Epithelial cell of proximal tubule (primary cell): Measurements from ENCODE around the gene TOE1. TPM values are rescaled to one million over a fixed set of nuclear protein-coding genes. Genes with fewer than 3 reads are reported as not detected.

Experiments used
- DNase-seq: peaks from one replicate; pipeline ENCODE4 v3.0.0-alpha.2; 2011; ENCODE audit warnings: low read depth
- H3K4me3 ChIP-seq: 2 replicates; pipeline ENCODE4 v1.5.1; 2011; ENCODE audit warnings: low read depth, mild to moderate bottlenecking, low read length
- CTCF ChIP-seq: conservative IDR thresholded peaks from 2 replicates; pipeline ENCODE4 v1.5.1; 2012; ENCODE audit warnings: low read depth, mild to moderate bottlenecking, low read length
- total RNA-seq: library from RNA; depleted of rRNA; stranded (reverse); fragments of >200 nt; gene quantifications from 2 replicates; pipeline ENCODE4 v1.2.3, GENCODE V29; 2015

TOE1 gene
- total RNA-seq, 1 donor from 2014 or later, result 10.8 TPM

DNA sequence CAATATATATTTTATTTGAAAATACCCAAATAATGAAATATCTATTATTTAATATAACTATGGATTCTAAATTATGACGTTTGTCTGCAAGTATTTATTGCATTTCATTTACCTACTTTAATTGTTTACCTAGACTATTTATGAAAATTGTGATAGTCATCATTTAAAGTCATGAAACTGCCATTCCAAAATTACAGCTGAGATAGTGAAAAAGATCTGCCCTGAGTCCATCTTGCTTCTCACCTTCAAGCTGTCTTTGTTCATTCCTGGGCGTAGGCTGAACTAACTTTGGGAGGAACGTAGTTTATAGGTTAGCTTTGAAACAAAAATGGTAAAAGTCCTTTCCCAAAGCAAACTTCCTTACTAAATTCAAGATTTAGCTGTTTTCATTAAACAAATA, 25.7 kb upstream of the TOE1 start:
- H3K4me3 ChIP-seq, result no peak overlapping the region
- DNase-seq, result no peak
- no peak for TF ChIP-seq CTCF

DNA sequence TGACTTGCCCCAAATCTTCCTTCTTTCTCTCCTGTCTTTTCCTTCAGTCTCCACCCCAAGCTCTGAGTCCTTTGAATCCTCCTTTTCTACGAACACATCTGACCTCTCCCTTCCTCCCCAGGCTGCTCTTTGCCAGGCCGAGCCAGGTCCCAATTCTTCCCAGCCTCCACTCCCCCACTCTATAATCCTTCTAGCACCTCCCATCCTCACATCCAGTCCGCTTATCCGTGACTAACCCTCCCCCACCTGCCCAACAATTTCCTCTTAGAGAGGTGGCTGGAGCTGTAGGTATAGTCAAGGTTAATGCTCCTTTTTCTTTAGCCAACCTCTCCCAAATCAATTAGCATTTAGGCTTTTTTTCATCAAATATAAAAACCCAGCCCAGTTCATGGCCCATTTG, 22.8 kb upstream of the TOE1 start:
- TF ChIP-seq CTCF, result no peak
- DNase-seq, result no peak
- no peak overlapping the region for H3K4me3 ChIP-seq

DNA sequence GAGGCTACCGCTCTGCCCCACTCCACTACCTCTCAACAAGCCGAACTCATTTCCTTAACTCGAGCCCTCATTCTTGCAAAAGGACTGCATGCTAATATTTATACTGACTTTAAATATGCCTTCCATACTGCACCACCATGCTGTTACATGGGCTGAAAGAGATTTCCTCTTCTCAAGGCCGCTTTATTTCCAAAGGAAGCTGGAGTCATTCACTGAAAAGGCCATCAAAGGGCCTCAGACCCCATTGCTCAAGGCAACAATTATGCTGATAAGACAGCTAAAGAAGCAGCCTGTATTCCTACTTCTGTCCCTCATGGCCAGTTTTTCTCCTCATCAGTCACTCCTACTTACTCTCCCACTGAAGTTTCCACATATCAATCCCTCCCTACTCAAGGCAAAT, 20.2 kb upstream of the TOE1 start:
- no peak overlapping the region for H3K4me3 ChIP-seq
- DNase-seq, result no peak
- TF ChIP-seq CTCF, result no peak

DNA sequence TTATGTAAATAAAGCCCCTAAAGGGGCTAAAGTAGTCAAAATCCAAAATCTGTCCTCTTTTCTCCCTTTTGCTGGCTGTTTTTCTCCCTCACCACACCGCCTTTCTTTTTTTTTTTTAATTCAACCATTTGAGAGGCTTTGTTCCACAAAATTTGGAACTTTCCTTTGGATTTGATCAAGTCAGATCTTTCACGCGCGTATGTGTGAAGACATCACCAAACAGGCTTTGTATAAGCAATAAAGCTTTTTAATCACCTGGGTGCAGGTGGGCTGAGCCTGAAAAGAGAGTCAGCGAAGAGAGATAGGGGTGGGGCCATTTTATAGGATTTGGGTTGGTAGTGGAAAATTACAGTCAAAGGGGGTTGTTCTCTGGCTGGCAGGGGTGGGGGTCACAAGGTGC, 18.5 kb upstream of the TOE1 start:
- H3K4me3 ChIP-seq, result no peak overlapping the region
- no peak for TF ChIP-seq CTCF
- DNase-seq, result no peak

GRCh38 chr1:45322486-45323040, 17.4 kb upstream of the TOE1 start:
- no peak for TF ChIP-seq CTCF
- H3K4me3 ChIP-seq, result no peak overlapping the region
- no peak for DNase-seq

GRCh38 chr1:45325851-45326506, 14.0 kb upstream of the TOE1 start:
- TF ChIP-seq CTCF, result no peak
- DNase-seq, result no peak
- peak overlapping the region; percentile 49 for H3K4me3 ChIP-seq
